MM.1S (cell line): Measurements from ENCODE around the gene ANTXRL.
"Not testable (repeated sequence)": the region's sequence is repeated elsewhere in the genome, so short reads cannot be mapped to it uniquely, and the experiment has no call there.

Experiments used
- DNase-seq: peaks from one replicate; pipeline ENCODE4 v3.0.0-alpha.2; 2015
- H2AFZ ChIP-seq: fragments of 300-600 bp; sonication (generic); 2 replicates; pipeline ENCODE4 v1.6.0; 2016; ENCODE audit warnings: antibody characterized with exemption, low read length
- H3F3A ChIP-seq: fragments of 300-600 bp; sonication (generic); 2 replicates; pipeline ENCODE4 v1.6.1; 2016; ENCODE audit warnings: mild to moderate bottlenecking, antibody characterized with exemption, low read length, moderate library complexity, mixed read lengths; ENCODE audit not compliant: insufficient read depth
- H3K27ac ChIP-seq: fragments of 300-600 bp; sonication (generic); 2 replicates; pipeline ENCODE4 v1.5.1; 2016; ENCODE audit warnings: mild to moderate bottlenecking, low read length
- H3K27me3 ChIP-seq: fragments of 300-600 bp; sonication (generic); replicated peaks from 2 replicates; pipeline ENCODE4 v1.6.0; 2016; ENCODE audit warnings: low read length; ENCODE audit not compliant: insufficient read depth
- H3K36me3 ChIP-seq: fragments of 300-600 bp; sonication (generic); replicated peaks from 2 replicates; pipeline ENCODE4 v1.6.1; 2016; ENCODE audit warnings: mild to moderate bottlenecking, low read length, mixed read lengths; ENCODE audit not compliant: insufficient read depth
- H3K4me1 ChIP-seq: fragments of 300-600 bp; sonication (generic); 2 replicates; pipeline ENCODE4 v1.6.1; 2016; ENCODE audit warnings: low read length, mixed read lengths
- H3K4me2 ChIP-seq: fragments of 300-600 bp; sonication (generic); 2 replicates; pipeline ENCODE4 v1.6.0; 2016; ENCODE audit warnings: low read depth, low read length
- H3K4me3 ChIP-seq: fragments of 300-600 bp; sonication (generic); 2 replicates; pipeline ENCODE4 v1.5.1; 2016; ENCODE audit warnings: low read length, mixed read lengths
- H3K79me2 ChIP-seq: fragments of 300-600 bp; sonication (generic); 2 replicates; pipeline ENCODE4 v1.6.1; 2016; ENCODE audit warnings: mixed run types, low read length, mixed read lengths
- H3K9ac ChIP-seq: fragments of 300-600 bp; sonication (generic); 2 replicates; pipeline ENCODE4 v1.6.1; 2016; ENCODE audit warnings: low read length, mixed read lengths
- H3K9me2 ChIP-seq: fragments of 300-600 bp; sonication (generic); replicated peaks from 2 replicates; pipeline ENCODE4 v1.6.1; 2016; ENCODE audit warnings: mild to moderate bottlenecking, low read length, mixed read lengths; ENCODE audit not compliant: insufficient read depth
- H3K9me3 ChIP-seq: fragments of 300-600 bp; sonication (generic); replicated peaks from 2 replicates; pipeline ENCODE4 v1.6.1; 2016; ENCODE audit warnings: mild to moderate bottlenecking, low read length, mixed read lengths; ENCODE audit not compliant: insufficient read depth
- H4K20me1 ChIP-seq: fragments of 300-600 bp; sonication (generic); 2 replicates; pipeline ENCODE4 v1.6.1; 2016; ENCODE audit warnings: mild to moderate bottlenecking, low read length, moderate library complexity, mixed read lengths; ENCODE audit not compliant: insufficient read depth
- CTCF ChIP-seq: fragments of 300-600 bp; sonication (generic); IDR thresholded peaks from 2 replicates; pipeline ENCODE4 v1.5.1; 2016; ENCODE audit warnings: antibody characterized with exemption, low read length, mixed read lengths
- EZH2 ChIP-seq: fragments of 300-600 bp; sonication (generic); optimal IDR thresholded peaks from 2 replicates; pipeline ENCODE3; 2017; ENCODE audit warnings: low read depth, mild to moderate bottlenecking, antibody characterized with exemption, low read length, mixed read lengths
- EZH2phosphoT487 ChIP-seq: fragments of 300-600 bp; sonication (generic); IDR thresholded peaks from 2 replicates; pipeline ENCODE4 v1.6.1; 2018; ENCODE audit warnings: antibody characterized with exemption, low read length

Gene ANTXRL

GRCh38 chr10:46255801-46256747 lies 30.7 kb upstream of the ANTXRL start:
- no peaks in the 10 kb centered on the region for H3K9me3 ChIP-seq
- no peaks in the 10 kb centered on the region for H3K9me2 ChIP-seq
- no peaks in the 10 kb centered on the region for H3K27me3 ChIP-seq
- peak; percentile 33 for DNase-seq
- 0 out of 2 replicates have a peak overlapping the region, but pooled peaks have one; percentile 34 for H2AFZ ChIP-seq
- TF ChIP-seq CTCF (peak; percentile 71), EZH2 (no peak), EZH2phosphoT487 (no peak)
- H3K36me3 ChIP-seq, result no peaks in the 10 kb centered on the region
- H4K20me1 ChIP-seq, result no peaks in the 10 kb centered on the region
- H3K79me2 ChIP-seq, result no peaks in the 10 kb centered on the region
- no peak overlapping the region for H3K4me3 ChIP-seq
- no peak overlapping the region for H3K27ac ChIP-seq
- no peak overlapping the region for H3K4me2 ChIP-seq
- H3F3A ChIP-seq, result no peaks in the 10 kb centered on the region
- no peak overlapping the region for H3K9ac ChIP-seq
- H3K4me1 ChIP-seq, result no peaks in the 10 kb centered on the region

DNA sequence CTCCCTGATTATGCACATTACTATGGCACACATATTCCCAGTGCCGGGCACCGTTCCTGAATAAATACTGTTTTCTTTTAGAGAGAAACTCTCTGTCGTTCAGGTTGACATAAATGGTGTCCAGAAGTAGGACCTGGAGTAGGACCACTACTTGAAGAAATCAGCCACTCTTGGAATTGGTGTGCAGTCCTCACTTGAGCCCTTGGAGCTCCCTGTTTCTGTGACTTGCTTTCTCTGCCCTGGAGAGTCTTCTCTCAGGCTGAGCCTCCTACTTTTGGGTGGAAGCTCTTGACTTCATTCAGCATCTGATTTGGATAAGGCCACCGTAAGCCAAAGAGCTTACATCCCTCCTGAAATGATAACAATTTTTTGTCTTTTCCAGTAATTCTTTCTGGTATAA lies 29.7 kb upstream of the ANTXRL start:
- no peaks in the 10 kb centered on the region for H3K27me3 ChIP-seq
- TF ChIP-seq EZH2phosphoT487, result no peak
- no peak for TF ChIP-seq CTCF
- TF ChIP-seq EZH2, result no peak
- H3K9me2 ChIP-seq, result no peaks in the 10 kb centered on the region
- H3K27ac ChIP-seq, result no peak overlapping the region
- no peaks in the 10 kb centered on the region for H3K36me3 ChIP-seq
- H3K4me2 ChIP-seq, result no peak overlapping the region
- no peaks in the 10 kb centered on the region for H3F3A ChIP-seq
- no peak for DNase-seq
- no peak overlapping the region for H2AFZ ChIP-seq
- no peaks in the 10 kb centered on the region for H3K9me3 ChIP-seq
- H3K4me1 ChIP-seq, result no peaks in the 10 kb centered on the region
- no peaks in the 10 kb centered on the region for H4K20me1 ChIP-seq
- no peak overlapping the region for H3K9ac ChIP-seq
- no peak overlapping the region for H3K4me3 ChIP-seq
- no peaks in the 10 kb centered on the region for H3K79me2 ChIP-seq

DNA sequence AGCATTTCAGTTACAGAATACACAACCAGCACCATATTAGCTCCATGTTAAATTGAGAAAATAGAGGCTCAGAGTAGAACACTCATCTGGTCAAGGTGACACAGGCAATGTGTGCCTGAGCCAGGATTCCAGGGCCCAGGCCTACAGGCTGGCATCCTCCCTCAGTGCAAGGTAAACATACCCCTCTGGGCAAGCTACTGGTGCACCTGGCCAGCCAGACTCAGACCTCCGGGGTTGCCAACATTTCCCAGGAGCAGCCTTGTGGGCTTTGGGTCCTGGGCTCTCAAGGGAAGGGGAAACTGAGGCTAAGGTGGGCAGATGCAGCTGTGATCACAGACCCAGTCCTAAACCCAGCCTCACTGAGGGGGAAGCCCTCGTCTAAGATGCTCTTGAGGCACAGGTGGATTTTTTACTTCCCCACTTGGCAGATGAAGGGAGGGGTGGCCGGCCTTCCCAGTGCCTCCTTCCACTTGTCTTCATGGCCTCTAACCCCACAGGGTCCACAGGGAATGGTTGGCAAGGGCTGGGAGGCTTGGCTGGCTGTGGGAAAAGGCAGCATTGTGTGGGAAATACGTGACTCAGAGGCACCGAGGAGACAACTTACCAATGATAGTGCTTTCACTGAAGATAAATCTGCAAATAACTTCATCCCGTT lies 23.8 kb upstream of the ANTXRL start:
- H3K27ac ChIP-seq, H3K4me1 ChIP-seq, H2AFZ ChIP-seq, H3K4me3 ChIP-seq, H3K9me3 ChIP-seq, H3K4me2 ChIP-seq, H3K9ac ChIP-seq, H3K27me3 ChIP-seq, H3K36me3 ChIP-seq, H4K20me1 ChIP-seq, DNase-seq, H3F3A ChIP-seq, H3K79me2 ChIP-seq, H3K9me2 ChIP-seq: not testable (repeated sequence)

DNA sequence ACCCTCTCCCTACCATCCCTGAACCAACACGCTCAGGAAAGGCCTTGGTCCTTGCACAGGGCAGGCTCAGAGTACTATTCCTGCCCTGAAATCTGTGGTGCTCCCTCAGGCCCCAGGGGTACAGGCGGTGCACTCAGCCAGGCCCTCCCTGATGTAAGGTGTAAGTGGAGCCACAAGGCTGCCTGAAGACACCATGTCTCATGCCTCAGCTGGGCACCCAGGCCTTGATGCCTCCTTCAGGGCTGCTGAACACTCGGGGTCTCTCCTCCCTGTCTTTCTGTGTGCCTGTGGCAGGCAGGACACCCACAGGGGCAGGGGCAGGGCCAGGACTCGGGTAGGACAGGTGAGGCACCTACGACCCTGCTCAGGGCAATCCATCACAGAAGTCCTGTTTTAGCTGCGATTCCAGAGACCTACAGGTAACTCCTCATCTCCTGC lies 22.9 kb upstream of the ANTXRL start:
- Histone ChIP-seq H3K4me3 (no peak overlapping the region), H3K4me1 (no peaks in the 10 kb centered on the region), H2AFZ (no peak overlapping the region), H3K9me3 (no peaks in the 10 kb centered on the region), H3K27ac (no peak overlapping the region), H3K4me2 (no peak overlapping the region), H3F3A (no peaks in the 10 kb centered on the region), H3K79me2 (no peaks in the 10 kb centered on the region), H3K36me3 (no peaks in the 10 kb centered on the region), H4K20me1 (no peaks in the 10 kb centered on the region), H3K9ac (no peak overlapping the region), H3K27me3 (no peaks in the 10 kb centered on the region), H3K9me2 (no peaks in the 10 kb centered on the region)
- TF ChIP-seq CTCF (no peak), EZH2 (no peak), EZH2phosphoT487 (no peak)
- no peak for DNase-seq
